Pancreas (tissue), 10 donors: ENCODE results near the gene ILRUN. TPM values are rescaled to one million over a fixed set of nuclear protein-coding genes. Genes with fewer than 3 reads are reported as not detected.
A peak's percentile ranks its signal among the peaks of the same experiment; 100 is the strongest.

Source experiments
- ATAC-seq, 4 donors: fragments of 200-7000 bp; cut with Tn5 transposase; one replicate each; pipeline versions ENCODE4 v1.8.0 to v1.9.1; 2020; ENCODE audit warnings: mild to moderate bottlenecking in 4 of 4, moderate library complexity in 4 of 4
- DNase-seq, 6 donors: peaks; one replicate each; pipeline ENCODE4 v3.0.0-alpha.2; 2020
- FAIRE-seq: peaks from 2 replicates; lab custom pipeline; 2012; peaks lifted over from hg19 to GRCh38; lab: Jason Lieb, UNC
- H3K27ac ChIP-seq, 4 donors: fragments of 200-600 bp; sonication (generic); 1 replicate in 3 of 4; 2 replicates in 1 of 4; pipeline versions ENCODE4 v1.5.0 to v1.8.0; 2020
- H3K27me3 ChIP-seq, 4 donors: fragments of 200-600 bp; one replicate each; pipeline ENCODE4 v1.8.0; 2021
- H3K36me3 ChIP-seq, 3 donors: fragments of 200-600 bp; sonication (generic) in 1 of 3; one replicate each; pipeline versions ENCODE4 v1.5.0 to v1.8.0; 2020 to 2021
- H3K4me1 ChIP-seq, 3 donors: fragments of 200-600 bp; one replicate each; pipeline ENCODE4 v1.8.0; 2021
- H3K4me3 ChIP-seq, 4 donors: fragments of 200-600 bp; sonication (generic) in 2 of 4; one replicate each; pipeline versions ENCODE4 v1.5.0 to v1.8.0; 2020 to 2021
- H3K9me3 ChIP-seq, 4 donors: fragments of 200-600 bp; one replicate each; pipeline ENCODE4 v1.8.0; 2021
- WGBS, 2 donors: extraction: QIAGEN DNeasy Blood & Tissue Kit; methylation state at CpG; one replicate each; pipeline ENCODE4 v1.1.7; 2013; 5-methylcytosine and 5-hydroxymethylcytosine counted together
- intact Hi-C, 3 donors: fragments of 100-400 bp; cut with DNase I; formaldehyde crosslinking; loops; one replicate each; pipeline versions ENCODE4 v1.11.1 to v1.14.2; 2022
- polyA plus RNA-seq, 2 donors: library from polyadenylated mRNA; stranded (reverse); fragments of 200-250 nt; gene quantifications; one replicate each; pipeline ENCODE4 v1.2.3, GENCODE V29; 2013
- total RNA-seq, 6 donors: library from RNA; stranded (reverse); fragmentation: NEBNext Ultra II Directional in 4 of 6; extraction: Animal tissue kit (Norgen Biotek cat#: 25700) in 4 of 6; gene quantifications; one replicate each; pipeline versions ENCODE4 v1.2.1 to v1.2.4, GENCODE V29; 2021 to 2023
- TF ChIP-seq, protein P1 (sequence below), 4 donors: fragments of 200-600 bp; sonication (generic) in 3 of 4; IDR thresholded peaks; one replicate each; pipeline versions ENCODE4 v1.5.0 to v1.8.0; 2021; ENCODE audit warnings: antibody characterized with exemption in 4 of 4
- donor health status: healthy with polysubstance abuse.
- donor health status: DM: no; HTN: no; CAD: no; lungs with moderate emphysema.
- donor health status: DM: no; HTN: no; CAD: no.
- donor health status: control.
- donor health status: control.
- donor health status: Bipolar disorder and iron deficiency.
- donor health status: DM: yes; HTN: yes; CAD: no.
- donor health status: DM: no; HTN: no; CAD: no.
- donor health status: DM: no; HTN: no; CAD: no.
- donor health status: DM: yes; HTN: yes; CAD: no.

The ILRUN gene
- total and polyA plus RNA-seq, 8 donors: 14.6 to 32.9 (median 22.7) TPM

DNA sequence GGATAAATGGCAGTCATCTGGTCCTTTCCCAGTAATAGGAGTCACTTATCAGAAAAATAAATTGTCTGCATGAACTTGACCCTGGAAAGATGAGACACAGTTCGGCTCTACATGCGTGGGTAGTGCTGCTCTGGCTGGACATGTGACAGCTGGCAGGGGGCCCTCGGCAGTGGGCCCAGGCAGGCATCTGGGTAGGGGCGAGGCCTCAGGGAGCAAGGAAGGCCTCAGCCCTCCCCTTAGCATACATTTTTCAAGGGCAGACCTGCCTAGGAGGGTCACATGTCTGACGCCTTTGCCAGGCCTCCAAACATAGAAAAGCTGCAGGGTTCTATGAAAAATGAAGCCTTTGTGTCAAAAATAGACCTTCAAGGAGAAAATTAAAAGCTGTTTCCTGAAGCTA lies 12.8 kb upstream of the ILRUN start:
- WGBS, 2 donors: 4 to 5% methylated on average over 5 of the region's 5 CpGs
- peak; percentile 97 to 99 (median 98) for ATAC-seq

DNA sequence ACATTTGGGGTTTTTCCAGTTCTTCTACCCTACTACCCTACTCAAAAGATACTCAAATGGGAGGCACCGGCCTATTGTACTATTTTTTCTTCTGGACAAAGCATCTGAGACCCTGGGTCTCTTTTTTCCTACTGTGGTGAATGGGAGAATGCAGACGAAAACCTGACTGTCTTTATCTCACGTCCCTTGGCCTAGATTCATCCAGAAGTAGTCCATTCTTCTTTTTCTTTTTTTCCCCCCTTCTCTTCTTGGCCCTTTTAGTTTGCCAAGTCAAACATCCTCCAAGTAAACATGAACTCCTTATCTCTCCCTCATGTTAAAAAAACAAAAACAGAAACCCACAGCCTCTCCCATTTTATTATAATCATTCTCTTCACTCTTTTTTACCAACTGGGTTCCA lies 8.7 kb upstream of the ILRUN start:
- H3K27ac ChIP-seq: peak overlapping the region in 3 of 4 donors; percentile 13 to 35 (median 34)
- no peaks in the 10 kb centered on the region for H3K27me3 ChIP-seq
- DNase-seq: no peak
- H3K4me3 ChIP-seq: no peak overlapping the region
- TF ChIP-seq, protein P1, sequence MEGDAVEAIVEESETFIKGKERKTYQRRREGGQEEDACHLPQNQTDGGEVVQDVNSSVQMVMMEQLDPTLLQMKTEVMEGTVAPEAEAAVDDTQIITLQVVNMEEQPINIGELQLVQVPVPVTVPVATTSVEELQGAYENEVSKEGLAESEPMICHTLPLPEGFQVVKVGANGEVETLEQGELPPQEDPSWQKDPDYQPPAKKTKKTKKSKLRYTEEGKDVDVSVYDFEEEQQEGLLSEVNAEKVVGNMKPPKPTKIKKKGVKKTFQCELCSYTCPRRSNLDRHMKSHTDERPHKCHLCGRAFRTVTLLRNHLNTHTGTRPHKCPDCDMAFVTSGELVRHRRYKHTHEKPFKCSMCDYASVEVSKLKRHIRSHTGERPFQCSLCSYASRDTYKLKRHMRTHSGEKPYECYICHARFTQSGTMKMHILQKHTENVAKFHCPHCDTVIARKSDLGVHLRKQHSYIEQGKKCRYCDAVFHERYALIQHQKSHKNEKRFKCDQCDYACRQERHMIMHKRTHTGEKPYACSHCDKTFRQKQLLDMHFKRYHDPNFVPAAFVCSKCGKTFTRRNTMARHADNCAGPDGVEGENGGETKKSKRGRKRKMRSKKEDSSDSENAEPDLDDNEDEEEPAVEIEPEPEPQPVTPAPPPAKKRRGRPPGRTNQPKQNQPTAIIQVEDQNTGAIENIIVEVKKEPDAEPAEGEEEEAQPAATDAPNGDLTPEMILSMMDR (IDR thresholded peaks at IDR 0.05): no peak
- no peak for FAIRE-seq
- H3K36me3 ChIP-seq: no peaks in the 10 kb centered on the region
- ATAC-seq: peak in 1 of 4 donors; percentile 38
- intact Hi-C loops: no loop called here
- H3K4me1 ChIP-seq: peaks cover 16 to 21% (median 16%) of the 10 kb centered on the region in 3 donors
- 38 to 45% methylated on average over 3 of the region's 3 CpGs for WGBS, 2 donors
- H3K9me3 ChIP-seq: no peaks in the 10 kb centered on the region

More for the DNA sequence above, 12.8 kb upstream of the ILRUN start:
- Histone ChIP-seq H3K4me1 (peaks cover 16 to 21% (median 16%) of the 10 kb centered on the region in 3 donors), H3K27me3 (no peaks in the 10 kb centered on the region), H3K36me3 (no peaks in the 10 kb centered on the region), H3K9me3 (no peaks in the 10 kb centered on the region), H3K4me3 (no peak overlapping the region), H3K27ac (peak overlapping the region; percentile 29 to 65 (median 42))
- intact Hi-C loops: no loop called here
- no peak for FAIRE-seq
- TF ChIP-seq, protein P1 (IDR thresholded peaks at IDR 0.05): no peak
- DNase-seq: peak; percentile 86 to 96 (median 95)

DNA sequence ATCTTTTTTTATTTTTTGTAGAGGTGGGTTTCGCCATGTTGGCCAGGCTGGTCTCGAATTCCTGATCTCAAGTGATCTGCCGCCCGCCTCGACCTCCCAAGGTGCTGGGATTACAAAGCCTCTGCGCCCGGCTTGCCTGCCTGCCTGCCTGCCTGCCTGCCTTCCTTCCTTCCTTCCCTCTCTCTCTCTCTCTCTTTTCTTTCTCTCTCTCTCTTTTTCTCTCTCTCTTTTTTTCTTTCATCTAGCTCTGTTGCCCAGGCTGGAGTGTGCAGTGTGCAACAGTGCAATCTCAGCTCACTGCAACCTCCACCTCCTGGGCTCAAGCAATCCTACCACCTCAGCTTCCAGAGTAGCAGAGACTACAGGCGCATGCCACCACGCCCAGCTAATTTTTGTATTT lies 4.6 kb upstream of the ILRUN start:
- no peaks in the 10 kb centered on the region for H3K9me3 ChIP-seq
- intact Hi-C loops: no loop called here
- TF ChIP-seq, protein P1 (IDR thresholded peaks at IDR 0.05): no peak
- H3K4me1 ChIP-seq: peaks cover 5 to 11% (median 8%) of the 10 kb centered on the region in 3 donors
- no peak for FAIRE-seq
- no peaks in the 10 kb centered on the region for H3K36me3 ChIP-seq
- no peak for ATAC-seq
- no peak for DNase-seq
- H3K4me3 ChIP-seq: no peak overlapping the region
- no peak overlapping the region for H3K27ac ChIP-seq
- WGBS, 2 donors: 85 to 90% methylated on average over 9 of the region's 9 CpGs
- H3K27me3 ChIP-seq: no peaks in the 10 kb centered on the region

DNA sequence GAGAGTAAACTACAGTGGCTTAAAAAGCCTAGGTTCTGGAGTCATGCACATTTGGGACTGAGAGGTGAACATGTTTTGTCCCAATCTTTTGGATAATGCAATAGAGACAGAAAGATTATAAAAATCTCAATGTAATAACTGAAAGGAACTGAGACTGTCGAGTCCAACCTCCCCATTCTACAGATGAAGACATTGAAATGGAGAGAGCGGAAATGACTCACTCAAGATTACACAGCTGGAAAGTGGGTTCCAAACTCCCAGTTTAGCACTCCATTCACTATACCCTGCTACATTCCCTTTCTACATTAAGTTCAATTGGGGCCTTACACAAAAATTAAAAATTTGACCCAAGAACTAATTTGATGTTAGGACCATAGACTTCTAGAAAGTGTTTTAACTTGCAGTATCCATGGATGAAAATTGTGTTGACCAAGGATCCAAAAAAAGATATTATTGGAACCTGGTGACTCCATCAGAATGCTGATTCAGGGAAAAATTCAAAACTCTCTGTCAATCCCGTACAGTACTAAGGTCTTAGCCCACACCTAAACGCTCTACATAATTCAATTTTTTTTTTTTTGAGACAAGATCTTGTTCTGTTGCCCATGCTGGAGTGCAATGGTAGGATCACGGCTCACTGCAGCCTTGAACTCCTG lies 1.5 kb upstream of the ILRUN start:
- no peaks in the 10 kb centered on the region for H3K27me3 ChIP-seq
- no peak overlapping the region for H3K4me3 ChIP-seq
- ATAC-seq (no peak), FAIRE-seq (no peak), DNase-seq (no peak)
- H3K4me1 ChIP-seq: peaks cover 9 to 19% (median 15%) of the 10 kb centered on the region in 3 donors
- TF ChIP-seq, protein P1 (IDR thresholded peaks at IDR 0.05): no peak
- no peaks in the 10 kb centered on the region for H3K9me3 ChIP-seq
- H3K27ac ChIP-seq: no peak overlapping the region
- intact Hi-C loops: no loop called here
- WGBS, 2 donors: 89 to 94% methylated on average over 5 of the region's 5 CpGs
- no peaks in the 10 kb centered on the region for H3K36me3 ChIP-seq

GRCh38 chr6:34697544-34697836 lies 923 bp upstream of the ILRUN start:
- Histone ChIP-seq H3K9me3 (no peaks in the 10 kb centered on the region), H3K27ac (peak overlapping the region in 1 of 4 donors; percentile 93), H3K4me1 (peaks cover 9 to 19% (median 15%) of the 10 kb centered on the region in 3 donors), H3K36me3 (no peaks in the 10 kb centered on the region), H3K4me3 (peak overlapping the region in 3 of 4 donors; percentile 85 to 92 (median 92)), H3K27me3 (no peaks in the 10 kb centered on the region)
- intact Hi-C loops: no loop called here
- no peak for FAIRE-seq
- WGBS, 2 donors: 54 to 62% methylated on average over 5 of the region's 5 CpGs
- peak in 1 of 4 donors; percentile 0 for ATAC-seq
- TF ChIP-seq, protein P1 (IDR thresholded peaks at IDR 0.05): no peak
- no peak for DNase-seq
